Breast epithelium (tissue), 3 donors: Measurements from ENCODE around the gene TAS2R4.

ENCODE experiments used
- POLR2A ChIP-seq: fragments of 450-650 bp; IDR thresholded peaks from one replicate; pipeline ENCODE4 v1.6.1; 2016; ENCODE audit warnings: antibody characterized with exemption, mild to moderate bottlenecking, moderate library complexity
- POLR2AphosphoS5 ChIP-seq, 3 donors: sonication (generic); formaldehyde crosslinking; IDR thresholded peaks; one replicate each; pipeline ENCODE4 v1.6.1; 2017; ENCODE audit warnings: antibody characterized with exemption in 3 of 3
- TF ChIP-seq, protein P1 (sequence below), 3 donors: fragments of 450-650 bp; IDR thresholded peaks; one replicate each; pipeline ENCODE4 v1.5.1; 2016 to 2017; ENCODE audit warnings: antibody characterized with exemption in 3 of 3, mild to moderate bottlenecking in 3 of 3, moderate library complexity in 3 of 3

DNA sequence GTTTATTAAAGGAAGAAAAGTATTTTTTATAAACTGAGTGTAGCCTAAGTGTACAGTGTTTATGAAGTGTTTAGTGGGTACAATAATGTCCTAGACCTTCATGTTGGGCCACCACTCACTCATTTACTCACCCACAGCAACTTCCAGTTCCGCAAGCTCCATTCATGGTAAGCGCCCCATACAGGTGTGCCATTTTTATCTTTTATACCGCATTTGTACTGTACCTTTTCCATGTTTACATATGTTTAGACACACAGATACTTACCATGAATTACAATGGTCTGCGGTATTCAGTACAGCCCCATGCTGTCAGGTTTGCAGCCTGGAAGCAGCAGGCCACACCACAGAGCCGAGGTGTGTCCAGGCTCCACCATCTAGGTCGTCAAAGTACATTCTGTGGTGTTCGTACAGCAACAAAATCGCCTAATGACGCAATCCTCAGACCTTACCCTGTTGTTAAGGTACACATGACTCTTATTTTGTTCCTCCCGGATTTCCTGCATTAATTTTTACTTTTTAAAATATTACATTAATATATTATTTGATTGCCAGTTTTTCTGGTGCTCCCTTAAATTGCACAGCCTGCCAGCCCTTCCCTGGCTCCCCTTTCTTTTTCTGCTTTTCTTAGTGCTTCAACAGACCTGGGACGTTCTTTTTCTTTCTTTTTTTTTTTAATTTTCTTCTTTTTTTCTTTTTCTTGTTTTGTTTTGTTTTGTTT is 39.2 kb upstream of the TAS2R4 start:
- TF ChIP-seq POLR2A: no peak
- TF ChIP-seq, protein P1, sequence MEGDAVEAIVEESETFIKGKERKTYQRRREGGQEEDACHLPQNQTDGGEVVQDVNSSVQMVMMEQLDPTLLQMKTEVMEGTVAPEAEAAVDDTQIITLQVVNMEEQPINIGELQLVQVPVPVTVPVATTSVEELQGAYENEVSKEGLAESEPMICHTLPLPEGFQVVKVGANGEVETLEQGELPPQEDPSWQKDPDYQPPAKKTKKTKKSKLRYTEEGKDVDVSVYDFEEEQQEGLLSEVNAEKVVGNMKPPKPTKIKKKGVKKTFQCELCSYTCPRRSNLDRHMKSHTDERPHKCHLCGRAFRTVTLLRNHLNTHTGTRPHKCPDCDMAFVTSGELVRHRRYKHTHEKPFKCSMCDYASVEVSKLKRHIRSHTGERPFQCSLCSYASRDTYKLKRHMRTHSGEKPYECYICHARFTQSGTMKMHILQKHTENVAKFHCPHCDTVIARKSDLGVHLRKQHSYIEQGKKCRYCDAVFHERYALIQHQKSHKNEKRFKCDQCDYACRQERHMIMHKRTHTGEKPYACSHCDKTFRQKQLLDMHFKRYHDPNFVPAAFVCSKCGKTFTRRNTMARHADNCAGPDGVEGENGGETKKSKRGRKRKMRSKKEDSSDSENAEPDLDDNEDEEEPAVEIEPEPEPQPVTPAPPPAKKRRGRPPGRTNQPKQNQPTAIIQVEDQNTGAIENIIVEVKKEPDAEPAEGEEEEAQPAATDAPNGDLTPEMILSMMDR (IDR thresholded peaks at IDR 0.05): no peak
- TF ChIP-seq POLR2AphosphoS5 (IDR thresholded peaks at IDR 0.05): no peak
